Gastrocnemius medialis (tissue), 4 donors: Measurements from ENCODE around the gene FAAH. TPM values are rescaled to one million over a fixed set of nuclear protein-coding genes. Genes with fewer than 3 reads are reported as not detected.

Source experiments
- ATAC-seq, 2 donors: fragments of 150-250 bp; one replicate each; pipeline ENCODE4 v1.9.1; 2016
- DNase-seq, 2 donors: peaks; one replicate each; pipeline ENCODE4 v3.0.0-alpha.2; 2019
- H3K27ac ChIP-seq, 4 donors: fragments of 200-600 bp; sonication (generic); 1 replicate in 1 of 4; 2 replicates in 3 of 4; pipeline ENCODE4 v1.5.1; 2016 to 2018; ENCODE audit warnings: mild to moderate bottlenecking in 2 of 4, moderate library complexity in 1 of 4
- H3K27me3 ChIP-seq, 3 donors: fragments of 200-600 bp; sonication (generic) in 2 of 3; 1 replicate in 1 of 3; 2 replicates in 2 of 3; pipeline versions ENCODE4 v1.5.1 to v1.6.0; 2016 to 2019; ENCODE audit warnings: mild to moderate bottlenecking in 1 of 3, moderate library complexity in 1 of 3
- H3K36me3 ChIP-seq, 2 donors: fragments of 200-600 bp; sonication (generic) in 1 of 2; one replicate each; pipeline ENCODE4 v1.5.1; 2017 to 2018
- H3K4me1 ChIP-seq, 2 donors: fragments of 200-600 bp; sonication (generic) in 1 of 2; one replicate each; pipeline ENCODE4 v1.5.1; 2016 to 2017; ENCODE audit warnings: mild to moderate bottlenecking in 2 of 2
- H3K4me3 ChIP-seq, 4 donors: fragments of 200-600 bp; sonication (generic) in 3 of 4; 1 replicate in 1 of 4; 2 replicates in 3 of 4; pipeline ENCODE4 v1.5.1; 2016 to 2019; ENCODE audit warnings: mild to moderate bottlenecking in 2 of 4
- H3K9me3 ChIP-seq, 3 donors: fragments of 200-600 bp; sonication (generic) in 2 of 3; 1 replicate in 1 of 3; 2 replicates in 2 of 3; pipeline ENCODE4 v1.5.1; 2016 to 2019
- CTCF ChIP-seq, 5 experiments: fragments of 450-650 bp in 3 of 5; fragments of 200-600 bp in 2 of 5; sonication (generic) in 2 of 5; IDR thresholded peaks in 4 of 5; conservative IDR thresholded peaks in 1 of 5; 1 replicate in 4 of 5; 2 replicates in 1 of 5; pipeline ENCODE4 v1.5.1; 2016 to 2019; ENCODE audit warnings: antibody characterized with exemption in 5 of 5, mild to moderate bottlenecking in 3 of 5, moderate library complexity in 3 of 5
- POLR2A ChIP-seq, 2 donors: fragments of 450-650 bp; IDR thresholded peaks; one replicate each; pipeline ENCODE4 v1.6.1; 2017; ENCODE audit warnings: antibody characterized with exemption in 2 of 2, mild to moderate bottlenecking in 2 of 2, moderate library complexity in 2 of 2
- in situ Hi-C, 4 donors: fragments of 200-750 bp; cut with MboI; loops; one replicate each; pipeline versions ENCODE4 v1.15.0 to v1.8.0; 2017; ENCODE audit warnings: low sequenced_read_pairs in 4 of 4
- intact Hi-C: fragments of 100-400 bp; cut with DNase I; formaldehyde crosslinking; loops from one replicate; pipeline ENCODE4 v1.15.1; 2023; ENCODE audit warnings: low total_unique reads
- total RNA-seq, 4 donors: library from RNA; depleted of rRNA; stranded (reverse); fragments of >200 nt; gene quantifications; one replicate each; pipeline versions ENCODE4 v1.1.0 to v1.2.3, GENCODE V29; 2016

Gene FAAH
- total RNA-seq, 4 donors from 2014 or later, result 5.2 to 15.6 (median 7.3) TPM

GRCh38 chr1:46368791-46369190 lies 25.3 kb upstream of the FAAH start:
- no peak for DNase-seq
- H3K27me3 ChIP-seq, result no peaks in the 10 kb centered on the region
- no peaks in the 10 kb centered on the region for H3K9me3 ChIP-seq
- in situ Hi-C loops, result no loop called here
- no peak overlapping the region for H3K4me3 ChIP-seq
- H3K36me3 ChIP-seq, result peaks cover 0 to 25% of the 10 kb centered on the region in 2 donors
- H3K4me1 ChIP-seq, result no peaks in the 10 kb centered on the region
- no peak for ATAC-seq
- TF ChIP-seq CTCF (IDR thresholded peaks at IDR 0.05 in 4 of 5, conservative IDR thresholded peaks at IDR 0.05 in 1 of 5), result no peak
- TF ChIP-seq POLR2A (IDR thresholded peaks at IDR 0.05), result no peak
- intact Hi-C loops, result no loop called here
- no peak overlapping the region for H3K27ac ChIP-seq

- TF ChIP-seq POLR2A (IDR thresholded peaks at IDR 0.05) (no peak), CTCF (IDR thresholded peaks at IDR 0.05 in 4 of 5, conservative IDR thresholded peaks at IDR 0.05 in 1 of 5) (no peak)
- Histone ChIP-seq H3K9me3 (no peaks in the 10 kb centered on the region), H3K36me3 (peaks cover 0 to 16% of the 10 kb centered on the region in 2 donors), H3K4me3 (no peak overlapping the region), H3K27me3 (no peaks in the 10 kb centered on the region), H3K27ac (no peak overlapping the region), H3K4me1 (no peaks in the 10 kb centered on the region)
- in situ Hi-C loops, result no loop called here
- ATAC-seq, result no peak
- intact Hi-C loops, result no loop called here
- DNase-seq, result no peak
Measured at GRCh38 chr1:46369542-46370213, 24.4 kb upstream of the FAAH start.

GRCh38 chr1:46370214-46370633 lies 23.9 kb upstream of the FAAH start:
- no peaks in the 10 kb centered on the region for H3K4me1 ChIP-seq
- DNase-seq (no peak), ATAC-seq (no peak)
- H3K9me3 ChIP-seq, result no peaks in the 10 kb centered on the region
- no peak overlapping the region for H3K27ac ChIP-seq
- in situ Hi-C loops (no loop called here), intact Hi-C loops (no loop called here)
- TF ChIP-seq POLR2A (IDR thresholded peaks at IDR 0.05) (no peak), CTCF (IDR thresholded peaks at IDR 0.05 in 4 of 5, conservative IDR thresholded peaks at IDR 0.05 in 1 of 5) (no peak)
- peaks cover 0 to 14% of the 10 kb centered on the region in 2 donors for H3K36me3 ChIP-seq
- no peaks in the 10 kb centered on the region for H3K27me3 ChIP-seq
- H3K4me3 ChIP-seq, result no peak overlapping the region

- Histone ChIP-seq H3K27me3 (no peaks in the 10 kb centered on the region), H3K4me1 (no peaks in the 10 kb centered on the region), H3K4me3 (no peak overlapping the region), H3K9me3 (no peaks in the 10 kb centered on the region), H3K27ac (no peak overlapping the region), H3K36me3 (peaks cover 0 to 14% of the 10 kb centered on the region in 2 donors)
- intact Hi-C loops, result no loop called here
- in situ Hi-C loops, result no loop called here
- DNase-seq (no peak), ATAC-seq (no peak)
- no peak for TF ChIP-seq CTCF (IDR thresholded peaks at IDR 0.05 in 4 of 5, conservative IDR thresholded peaks at IDR 0.05 in 1 of 5)
- no peak for TF ChIP-seq POLR2A (IDR thresholded peaks at IDR 0.05)
Measured at GRCh38 chr1:46372431-46372830, 21.7 kb upstream of the FAAH start.

- no peak for TF ChIP-seq CTCF (IDR thresholded peaks at IDR 0.05 in 4 of 5, conservative IDR thresholded peaks at IDR 0.05 in 1 of 5)
- intact Hi-C loops, result no loop called here
- Histone ChIP-seq H3K27me3 (no peaks in the 10 kb centered on the region), H3K4me3 (no peak overlapping the region), H3K36me3 (no peaks in the 10 kb centered on the region), H3K9me3 (no peaks in the 10 kb centered on the region), H3K4me1 (no peaks in the 10 kb centered on the region), H3K27ac (no peak overlapping the region)
- in situ Hi-C loops, result no loop called here
- no peak for ATAC-seq
- DNase-seq, result no peak
Measured at GRCh38 chr1:46379996-46380395, 14.1 kb upstream of the FAAH start.
